Neural progenitor cell (in vitro differentiated cells): ENCODE data around the gene PTPN5.

ENCODE experiments used
- CTCF ChIP-seq: fragments of 200-600 bp; sonication (generic); IDR thresholded peaks from 2 replicates; pipeline ENCODE4 v1.5.1; 2017; ENCODE audit warnings: antibody characterized with exemption, mild to moderate bottlenecking
- EZH2 ChIP-seq: fragments of 200-600 bp; sonication (generic); IDR thresholded peaks from 2 replicates; pipeline ENCODE4 v1.6.1; 2017; ENCODE audit warnings: antibody characterized with exemption, mild to moderate bottlenecking, moderate library complexity
- EZH2phosphoT487 ChIP-seq: fragments of 200-600 bp; sonication (generic); IDR thresholded peaks from 2 replicates; pipeline ENCODE4 v1.6.1; 2017; ENCODE audit warnings: antibody characterized with exemption

- TF ChIP-seq CTCF (no peak), EZH2phosphoT487 (no peak), EZH2 (no peak)
Observed at GRCh38 chr11:18789942-18790341, 1.7 kb downstream of the PTPN5 start.
